Activated naive CD8-positive, alpha-beta T cell treated with anti-CD3 and anti-CD28 coated beads, Interleukin-2, amount 10 ng/mL, durations not matched to agents 7 days and 5 days (primary cell): ENCODE results near the gene C14orf132. TPM values are rescaled to one million over a fixed set of nuclear protein-coding genes. Genes with fewer than 3 reads are reported as not detected.

ENCODE experiments used
- ATAC-seq: fragments of 150-1000 bp; cut with Tn5 transposase; one replicate; pipeline ENCODE4 v1.10.0; 2021; ENCODE audit warnings: low read depth, moderate library complexity
- POLR2A ChIA-PET: fragments of 350-600 bp; sonication (Branson Sonifier 250); formaldehyde crosslinking; loops from one replicate; lab custom pipeline; 2021; ENCODE audit warnings: antibody characterized with exemption; lab: Charles Lee
- DNase-seq: peaks from one replicate; pipeline ENCODE4 v3.0.0; 2021
- H3K27ac Mint-ChIP-seq: one replicate; pipeline ENCODE4 v1.8.0; 2022; ENCODE audit warnings: mild to moderate bottlenecking, mixed read lengths
- H3K27me3 Mint-ChIP-seq: one replicate; pipeline ENCODE4 v1.8.0; 2022; ENCODE audit warnings: mild to moderate bottlenecking, moderate library complexity, mixed read lengths
- H3K36me3 Mint-ChIP-seq: one replicate; pipeline ENCODE4 v1.8.0; 2021; ENCODE audit warnings: mild to moderate bottlenecking, mixed read lengths
- H3K4me1 Mint-ChIP-seq: one replicate; pipeline ENCODE4 v1.8.0; 2021; ENCODE audit warnings: mixed read lengths
- H3K4me3 Mint-ChIP-seq: one replicate; pipeline ENCODE4 v1.8.0; 2022; ENCODE audit warnings: mild to moderate bottlenecking, moderate library complexity, mixed read lengths
- H3K9me3 Mint-ChIP-seq: one replicate; pipeline ENCODE4 v1.8.0; 2021; ENCODE audit warnings: mixed read lengths
- total RNA-seq, 2 experiments: library from RNA; stranded (reverse); gene quantifications; one replicate each; pipeline ENCODE4 v1.2.3, GENCODE V29; 2021

The C14orf132 gene
- total RNA-seq, 2 experiments from 2014 or later = 1.7 to 2.1 TPM

GRCh38 chr14:96086574-96087077, 47.5 kb downstream of the C14orf132 start:
- no peak overlapping the region for H3K4me3 Mint-ChIP-seq
- no peak for ATAC-seq
- no peaks in the 10 kb centered on the region for H3K9me3 Mint-ChIP-seq
- no peak overlapping the region for H3K27ac Mint-ChIP-seq
- H3K36me3 Mint-ChIP-seq = no peaks in the 10 kb centered on the region
- DNase-seq = no peak
- H3K27me3 Mint-ChIP-seq = no peaks in the 10 kb centered on the region
- POLR2A ChIA-PET = no interaction called here
- no peaks in the 10 kb centered on the region for H3K4me1 Mint-ChIP-seq

GRCh38 chr14:96088074-96088473, 48.9 kb downstream of the C14orf132 start:
- no peaks in the 10 kb centered on the region for H3K4me1 Mint-ChIP-seq
- no peak for DNase-seq
- H3K27me3 Mint-ChIP-seq = no peaks in the 10 kb centered on the region
- ATAC-seq = no peak
- POLR2A ChIA-PET = no interaction called here
- no peaks in the 10 kb centered on the region for H3K9me3 Mint-ChIP-seq
- no peak overlapping the region for H3K27ac Mint-ChIP-seq
- H3K4me3 Mint-ChIP-seq = no peak overlapping the region
- no peaks in the 10 kb centered on the region for H3K36me3 Mint-ChIP-seq

- Mint-ChIP-seq H3K27me3 (no peaks in the 10 kb centered on the region), H3K27ac (no peak overlapping the region), H3K4me1 (no peaks in the 10 kb centered on the region), H3K9me3 (no peaks in the 10 kb centered on the region), H3K4me3 (no peak overlapping the region), H3K36me3 (no peaks in the 10 kb centered on the region)
- ATAC-seq = no peak
- POLR2A ChIA-PET = no interaction called here
- DNase-seq = peak; percentile 12
Observed at GRCh38 chr14:96088481-96088880, 49.3 kb downstream of the C14orf132 start.

GRCh38 chr14:96088911-96089310, 49.7 kb downstream of the C14orf132 start:
- Mint-ChIP-seq H3K27ac (no peak overlapping the region), H3K9me3 (no peaks in the 10 kb centered on the region), H3K4me3 (no peak overlapping the region), H3K36me3 (no peaks in the 10 kb centered on the region), H3K4me1 (no peaks in the 10 kb centered on the region), H3K27me3 (no peaks in the 10 kb centered on the region)
- POLR2A ChIA-PET = no interaction called here
- ATAC-seq (no peak), DNase-seq (no peak)

DNA sequence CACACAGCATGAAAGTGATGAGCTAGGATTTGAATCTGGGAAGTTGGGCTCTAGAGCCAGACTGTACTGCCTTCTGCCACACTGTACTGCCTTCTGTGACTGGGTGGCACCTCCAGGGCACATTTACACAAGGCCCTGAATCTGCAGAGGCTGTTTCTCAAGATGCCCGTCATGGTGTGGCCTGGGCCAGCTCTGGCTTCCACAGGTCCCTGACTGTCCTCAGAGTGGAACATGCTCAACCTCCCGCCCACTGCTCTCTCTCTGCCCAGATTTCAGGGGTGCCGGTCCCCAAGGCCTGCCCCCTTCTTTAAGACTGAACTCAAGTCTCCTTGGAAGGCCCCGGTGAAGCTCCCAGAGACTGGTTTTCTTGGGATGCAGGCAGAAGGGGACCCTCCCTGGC, 50.2 kb downstream of the C14orf132 start:
- Mint-ChIP-seq H3K4me1 (no peaks in the 10 kb centered on the region), H3K36me3 (no peaks in the 10 kb centered on the region), H3K4me3 (no peak overlapping the region), H3K9me3 (no peaks in the 10 kb centered on the region), H3K27me3 (no peaks in the 10 kb centered on the region), H3K27ac (no peak overlapping the region)
- DNase-seq (peak; percentile 15), ATAC-seq (no peak)
- POLR2A ChIA-PET = no interaction called here

DNA sequence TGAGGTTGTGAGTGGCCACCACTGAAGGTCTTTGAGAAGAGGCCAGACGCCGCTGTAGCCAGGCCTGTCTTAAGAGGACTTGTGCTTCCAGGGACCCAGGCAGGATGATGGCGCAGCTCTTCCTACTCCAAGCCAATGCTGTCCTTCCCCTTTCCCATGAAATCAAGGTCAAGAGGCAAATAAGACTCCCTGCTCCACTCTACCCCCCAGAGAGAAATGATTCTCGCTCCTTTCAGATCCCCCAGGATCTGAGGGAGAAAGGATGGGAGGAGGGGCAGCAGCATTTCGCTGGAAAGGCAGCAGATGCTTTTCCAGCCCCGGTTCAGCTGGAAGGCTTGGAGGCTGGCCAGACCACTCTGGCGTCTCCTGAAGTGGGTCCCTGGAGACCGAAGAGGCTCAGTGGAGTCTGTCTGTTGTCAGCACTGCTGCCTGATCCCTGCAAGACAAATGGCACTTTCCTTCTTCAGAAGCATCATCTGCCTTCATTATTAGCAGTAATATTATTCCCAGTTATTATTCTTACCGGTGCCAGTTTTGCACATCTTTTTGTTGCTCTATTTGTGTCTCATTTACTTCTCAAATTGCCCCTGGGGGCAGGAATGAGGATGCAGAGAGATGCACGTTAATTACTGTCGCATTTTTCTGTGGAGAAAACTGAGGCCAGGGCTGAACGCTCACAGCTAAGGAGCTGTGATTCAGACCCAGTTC, 51.4 kb downstream of the C14orf132 start:
- DNase-seq (peak; percentile 3), ATAC-seq (no peak)

GRCh38 chr14:96091149-96091693, 52.1 kb downstream of the C14orf132 start:
- Mint-ChIP-seq H3K4me3 (no peak overlapping the region), H3K4me1 (no peaks in the 10 kb centered on the region), H3K27ac (no peak overlapping the region), H3K36me3 (no peaks in the 10 kb centered on the region), H3K9me3 (no peaks in the 10 kb centered on the region), H3K27me3 (no peaks in the 10 kb centered on the region)
- POLR2A ChIA-PET = no interaction called here
- ATAC-seq (no peak), DNase-seq (peak; percentile 10)

More for the DNA sequence above, 51.4 kb downstream of the C14orf132 start:
- POLR2A ChIA-PET = no interaction called here
- no peak overlapping the region for H3K27ac Mint-ChIP-seq
- no peak overlapping the region for H3K4me3 Mint-ChIP-seq
- H3K9me3 Mint-ChIP-seq = no peaks in the 10 kb centered on the region
- no peaks in the 10 kb centered on the region for H3K27me3 Mint-ChIP-seq
- no peaks in the 10 kb centered on the region for H3K4me1 Mint-ChIP-seq
- H3K36me3 Mint-ChIP-seq = no peaks in the 10 kb centered on the region

DNA sequence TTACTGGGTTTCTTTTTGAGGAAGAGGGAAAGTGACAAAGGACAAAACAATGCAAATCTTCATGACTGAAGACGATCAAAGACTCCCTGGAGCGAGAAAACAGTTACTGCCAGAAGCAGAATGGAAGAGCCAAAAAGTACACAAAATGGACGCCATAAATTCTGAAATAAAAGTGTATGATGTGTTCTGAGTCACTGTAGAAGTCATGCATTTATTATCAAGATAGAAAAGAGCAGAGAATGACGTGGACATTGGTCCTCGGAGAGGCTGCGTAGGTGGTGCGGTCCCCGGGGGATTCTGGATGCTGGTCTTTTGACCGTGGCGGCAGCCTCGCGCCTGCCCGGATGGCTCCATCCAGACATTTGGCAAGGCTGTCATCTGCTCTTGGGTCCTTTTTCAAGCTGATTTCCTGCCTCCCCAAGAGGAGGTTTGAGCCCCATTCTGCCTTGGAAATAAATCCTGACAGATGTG, 52.8 kb downstream of the C14orf132 start:
- ATAC-seq (no peak), DNase-seq (no peak)
- no peak overlapping the region for H3K27ac Mint-ChIP-seq
- POLR2A ChIA-PET = no interaction called here
- H3K9me3 Mint-ChIP-seq = no peaks in the 10 kb centered on the region
- no peaks in the 10 kb centered on the region for H3K27me3 Mint-ChIP-seq
- no peak overlapping the region for H3K4me3 Mint-ChIP-seq
- H3K4me1 Mint-ChIP-seq = no peaks in the 10 kb centered on the region
- H3K36me3 Mint-ChIP-seq = no peaks in the 10 kb centered on the region

- POLR2A ChIA-PET = no interaction called here
- no peak for ATAC-seq
- no peaks in the 10 kb centered on the region for H3K36me3 Mint-ChIP-seq
- H3K4me3 Mint-ChIP-seq = no peak overlapping the region
- H3K9me3 Mint-ChIP-seq = no peaks in the 10 kb centered on the region
- DNase-seq = no peak
- H3K27me3 Mint-ChIP-seq = no peaks in the 10 kb centered on the region
- no peak overlapping the region for H3K27ac Mint-ChIP-seq
- no peaks in the 10 kb centered on the region for H3K4me1 Mint-ChIP-seq
Observed at GRCh38 chr14:96092936-96093335, 53.8 kb downstream of the C14orf132 start.

DNA sequence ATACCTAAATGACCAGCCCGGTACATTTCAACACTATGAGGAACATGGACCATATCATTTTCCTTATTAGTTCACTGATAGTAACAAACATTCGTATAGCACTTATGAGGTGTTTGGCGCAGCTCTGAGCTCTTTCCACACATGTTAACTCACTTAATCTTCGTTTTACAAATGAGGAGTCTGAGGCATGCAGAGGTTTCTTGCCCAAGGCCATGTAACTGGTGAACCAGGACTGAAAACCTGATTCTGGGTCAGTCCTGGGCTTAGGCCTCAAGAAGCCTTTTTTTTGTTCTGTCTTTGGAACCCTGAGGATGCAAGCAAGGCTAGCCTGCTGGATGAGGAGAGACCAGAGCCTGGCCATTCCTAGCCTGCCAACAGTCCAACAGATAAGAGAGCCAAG, 55.0 kb downstream of the C14orf132 start:
- POLR2A ChIA-PET = no interaction called here
- Mint-ChIP-seq H3K36me3 (no peaks in the 10 kb centered on the region), H3K27me3 (no peaks in the 10 kb centered on the region), H3K9me3 (no peaks in the 10 kb centered on the region), H3K27ac (no peak overlapping the region), H3K4me1 (no peaks in the 10 kb centered on the region), H3K4me3 (no peak overlapping the region)
- no peak for DNase-seq
- ATAC-seq = no peak

- no peak for ATAC-seq
- no peaks in the 10 kb centered on the region for H3K9me3 Mint-ChIP-seq
Observed at GRCh38 chr14:96094656-96095055, 55.5 kb downstream of the C14orf132 start.

DNA sequence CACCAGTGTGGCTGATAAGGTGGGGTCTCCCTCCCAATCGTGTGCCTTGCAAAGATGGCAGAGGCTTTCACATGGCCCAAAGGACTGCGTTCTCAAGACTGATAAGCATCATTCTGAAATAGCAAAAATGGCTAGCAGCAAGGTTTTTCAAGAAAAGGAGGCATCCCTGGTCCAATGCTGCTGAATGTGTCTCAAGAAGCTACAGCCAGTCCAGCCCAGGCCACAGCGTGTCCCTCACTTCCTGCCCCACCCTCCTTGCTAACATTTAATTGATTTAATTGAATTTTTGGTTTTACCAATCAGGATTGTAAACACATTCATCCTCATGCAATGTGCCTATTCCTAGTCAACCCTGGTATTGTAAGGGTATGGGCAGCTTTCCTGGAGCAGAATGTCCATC, 55.9 kb downstream of the C14orf132 start:
- Mint-ChIP-seq H3K4me3 (no peak overlapping the region), H3K27ac (no peak overlapping the region), H3K9me3 (no peaks in the 10 kb centered on the region), H3K4me1 (no peaks in the 10 kb centered on the region), H3K36me3 (no peaks in the 10 kb centered on the region), H3K27me3 (no peaks in the 10 kb centered on the region)
- POLR2A ChIA-PET = no interaction called here
- no peak for ATAC-seq
- no peak for DNase-seq

More at GRCh38 chr14:96094656-96095055, 55.5 kb downstream of the C14orf132 start:
- Mint-ChIP-seq H3K4me3 (no peak overlapping the region), H3K4me1 (no peaks in the 10 kb centered on the region), H3K27me3 (no peaks in the 10 kb centered on the region), H3K27ac (no peak overlapping the region), H3K36me3 (no peaks in the 10 kb centered on the region)
- DNase-seq = peak; percentile 7
- POLR2A ChIA-PET = no interaction called here

DNA sequence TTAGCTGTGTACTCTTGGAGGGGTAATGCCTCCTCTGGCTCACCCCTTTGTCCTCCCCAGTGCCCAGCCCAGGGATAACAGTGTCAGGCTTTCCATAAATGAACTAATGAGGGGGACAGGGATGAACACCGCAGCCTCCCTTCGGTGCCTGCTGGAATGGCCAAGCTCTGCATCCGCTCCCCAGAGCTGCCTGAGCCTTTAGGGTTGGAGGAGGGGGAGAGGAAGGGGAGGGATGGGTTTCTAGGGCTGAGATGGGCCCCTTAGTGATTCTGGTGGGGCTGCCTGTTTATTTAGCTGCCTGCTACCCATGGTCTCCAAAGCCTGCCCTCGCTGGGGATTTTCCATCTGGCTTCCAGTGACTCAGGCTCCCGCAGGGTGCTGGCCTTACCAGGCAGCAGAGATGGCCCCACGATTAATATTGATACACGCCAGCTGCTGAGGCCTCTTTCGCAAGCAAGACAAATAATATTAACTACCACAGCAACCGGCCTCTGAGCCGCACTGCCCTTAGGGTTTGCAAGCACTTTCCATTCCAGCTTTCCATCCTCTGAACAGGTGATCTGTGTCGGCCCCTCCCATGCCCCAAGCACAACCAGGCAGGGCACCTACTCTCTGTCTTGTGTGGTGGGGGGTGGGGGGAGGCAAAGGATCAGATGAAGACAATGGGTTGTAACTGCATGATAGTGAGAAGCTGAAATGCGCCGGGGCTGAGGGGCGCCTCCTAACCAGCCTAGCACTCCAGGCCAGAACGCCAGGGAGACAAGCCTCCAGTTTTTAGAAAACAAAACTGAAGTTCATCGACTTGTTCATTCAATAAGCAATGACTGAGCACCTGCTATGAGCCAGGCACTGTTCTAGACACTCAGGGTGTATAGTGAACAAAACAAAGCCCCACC, 56.7 kb downstream of the C14orf132 start:
- Mint-ChIP-seq H3K9me3 (no peaks in the 10 kb centered on the region), H3K4me3 (no peak overlapping the region), H3K27ac (no peak overlapping the region), H3K27me3 (no peaks in the 10 kb centered on the region), H3K36me3 (no peaks in the 10 kb centered on the region), H3K4me1 (no peaks in the 10 kb centered on the region)
- peak; percentile 7 for DNase-seq
- POLR2A ChIA-PET = no interaction called here
- ATAC-seq = no peak
